H9 (cell line): Measurements from ENCODE around the gene TMEM63B. TPM values are rescaled to one million over a fixed set of nuclear protein-coding genes. Genes with fewer than 3 reads are reported as not detected.

Experiments
- DNase-seq: peaks from one replicate; pipeline ENCODE4 v3.0.0-alpha.2; 2017
- H2AFZ ChIP-seq: one replicate; pipeline ENCODE4 v1.6.1; 2013; ENCODE audit warnings: mild to moderate bottlenecking, low read length, control low read depth, moderate library complexity
- H2AK5ac ChIP-seq: 2 replicates; pipeline ENCODE4 v1.6.1; 2013; ENCODE audit warnings: low read length, control low read depth, mixed read lengths; ENCODE audit not compliant: insufficient read length
- H2BK120ac ChIP-seq: one replicate; pipeline ENCODE4 v1.6.1; 2013; ENCODE audit warnings: low read depth, mild to moderate bottlenecking, low read length, control low read depth, inconsistent platforms; ENCODE audit not compliant: poor library complexity, severe bottlenecking
- H2BK12ac ChIP-seq: 2 replicates; pipeline ENCODE4 v1.6.1; 2013; ENCODE audit warnings: low read length, control low read depth, mixed read lengths, low read depth; ENCODE audit not compliant: insufficient read length
- H2BK15ac ChIP-seq: 2 replicates; pipeline ENCODE4 v1.6.1; 2013; ENCODE audit warnings: low read depth, low read length, control low read depth
- H2BK20ac ChIP-seq: one replicate; pipeline ENCODE4 v1.6.1; 2013; ENCODE audit warnings: low read depth, mild to moderate bottlenecking, low read length, control low read depth, inconsistent platforms; ENCODE audit not compliant: poor library complexity, severe bottlenecking
- H2BK5ac ChIP-seq: 2 replicates; pipeline ENCODE4 v1.6.1; 2013; ENCODE audit warnings: low read length, control low read depth, mixed read lengths; ENCODE audit not compliant: insufficient read length
- H3K14ac ChIP-seq: 2 replicates; pipeline ENCODE4 v1.6.1; 2013; ENCODE audit warnings: low read length, control low read depth; ENCODE audit not compliant: insufficient read depth
- H3K18ac ChIP-seq: 2 replicates; pipeline ENCODE4 v1.6.1; 2013; ENCODE audit warnings: low read depth, mild to moderate bottlenecking, mixed read lengths, low read length, control low read depth; ENCODE audit not compliant: insufficient read length
- H3K23ac ChIP-seq: 2 replicates; pipeline ENCODE4 v1.6.1; 2013; ENCODE audit warnings: low read length, control low read depth, mixed read lengths, low read depth; ENCODE audit not compliant: insufficient read length
- H3K23me2 ChIP-seq: 2 replicates; pipeline ENCODE4 v1.6.1; 2013; ENCODE audit warnings: low read depth, mild to moderate bottlenecking, mixed read lengths, low read length, control low read depth; ENCODE audit not compliant: insufficient read length, poor library complexity, severe bottlenecking
- H3K27ac ChIP-seq: 2 replicates; pipeline ENCODE4 v1.5.1; 2013; ENCODE audit warnings: low read length, control low read depth, mixed read lengths, low read depth; ENCODE audit not compliant: insufficient read length
- H3K27me3 ChIP-seq: 2 replicates; pipeline ENCODE4 v1.6.1; 2013; ENCODE audit warnings: low read length, control low read depth, inconsistent platforms; ENCODE audit not compliant: insufficient read depth
- H3K4ac ChIP-seq: 2 replicates; pipeline ENCODE4 v1.6.1; 2013; ENCODE audit warnings: low read depth, mild to moderate bottlenecking, control low read depth, inconsistent platforms, low read length, moderate library complexity
- H3K4me1 ChIP-seq: 2 replicates; pipeline ENCODE4 v1.6.1; 2013; ENCODE audit warnings: low read length, control low read depth, inconsistent platforms; ENCODE audit not compliant: insufficient read depth
- H3K4me2 ChIP-seq: 2 replicates; pipeline ENCODE4 v1.6.1; 2013; ENCODE audit warnings: low read length, control low read depth, mixed read lengths; ENCODE audit not compliant: insufficient read length, insufficient read depth
- H3K56ac ChIP-seq: 2 replicates; pipeline ENCODE4 v1.6.1; 2013; ENCODE audit warnings: low read depth, mild to moderate bottlenecking, mixed read lengths, low read length, control low read depth; ENCODE audit not compliant: insufficient read length
- H3K79me1 ChIP-seq: 2 replicates; pipeline ENCODE4 v1.6.1; 2013; ENCODE audit warnings: low read depth, mild to moderate bottlenecking, moderate library complexity, low read length, control low read depth, inconsistent platforms; ENCODE audit not compliant: insufficient read depth, poor library complexity, severe bottlenecking
- H3K79me2 ChIP-seq: 2 replicates; pipeline ENCODE4 v1.6.1; 2013; ENCODE audit warnings: low read length, control low read depth, inconsistent platforms; ENCODE audit not compliant: insufficient read depth
- H3K9ac ChIP-seq: 2 replicates; pipeline ENCODE4 v1.6.1; 2013; ENCODE audit warnings: low read length, control low read depth, mixed read lengths; ENCODE audit not compliant: insufficient read length; ENCODE audit errors: extremely low read depth
- H3K9me3 ChIP-seq: one replicate; pipeline ENCODE4 v1.6.1; 2013; ENCODE audit warnings: low read depth, low read length, inconsistent platforms; ENCODE audit not compliant: control insufficient read depth
- H3T11ph ChIP-seq: one replicate; pipeline ENCODE4 v1.6.1; 2013; ENCODE audit warnings: mild to moderate bottlenecking, low read length, control low read depth, inconsistent platforms
- H4K20me1 ChIP-seq: one replicate; pipeline ENCODE4 v1.6.1; 2013; ENCODE audit not compliant: control insufficient read depth, insufficient read length, insufficient read depth
- H4K5ac ChIP-seq: 2 replicates; pipeline ENCODE4 v1.6.1; 2013; ENCODE audit warnings: low read depth, mild to moderate bottlenecking, mixed read lengths, low read length, control low read depth; ENCODE audit not compliant: insufficient read length
- H4K8ac ChIP-seq: replicated peaks from 2 replicates; pipeline ENCODE4 v1.6.1; 2013; ENCODE audit warnings: low read length, control low read depth, mixed read lengths, low read depth; ENCODE audit not compliant: insufficient read length
- H4K91ac ChIP-seq: 2 replicates; pipeline ENCODE4 v1.6.1; 2013; ENCODE audit warnings: low read depth, mild to moderate bottlenecking, moderate library complexity, mixed read lengths, low read length, control low read depth; ENCODE audit not compliant: insufficient read length
- H3K27ac Mint-ChIP-seq, 3 experiments: 2 replicates in 2 of 3; 3 replicates in 1 of 3; pipeline ENCODE4 v1.8.0; 2020 to 2021; ENCODE audit warnings: mixed read lengths in 3 of 3, mild to moderate bottlenecking in 1 of 3, moderate library complexity in 1 of 3
- H3K27me3 Mint-ChIP-seq: 2 replicates; pipeline ENCODE4 v1.8.0; 2021; ENCODE audit warnings: low read depth, mild to moderate bottlenecking, moderate library complexity, mixed read lengths
- H3K36me3 Mint-ChIP-seq, 3 experiments: 2 replicates in 2 of 3; 3 replicates in 1 of 3; pipeline ENCODE4 v1.8.0; 2020 to 2021; ENCODE audit warnings: low read depth in 3 of 3, mixed read lengths in 3 of 3; ENCODE audit not compliant: insufficient read depth in 1 of 3
- H3K4me1 Mint-ChIP-seq, 2 experiments: 2 replicates each; pipeline ENCODE4 v1.8.0; 2020; ENCODE audit warnings: mixed read lengths in 2 of 2
- H3K4me3 Mint-ChIP-seq, 2 experiments: 2 replicates in 1 of 2; 3 replicates in 1 of 2; pipeline ENCODE4 v1.8.0; 2020 to 2021; ENCODE audit warnings: mild to moderate bottlenecking in 2 of 2, mixed read lengths in 2 of 2, moderate library complexity in 1 of 2
- H3K9me3 Mint-ChIP-seq, 2 experiments: 2 replicates in 1 of 2; 3 replicates in 1 of 2; pipeline ENCODE4 v1.8.0; 2020; ENCODE audit warnings: mild to moderate bottlenecking in 2 of 2, mixed read lengths in 2 of 2, moderate library complexity in 1 of 2
- CTCF ChIP-seq: fragments of 200-600 bp; sonication (generic); conservative IDR thresholded peaks from 3 replicates; pipeline ENCODE4 v1.8.0; 2021; ENCODE audit warnings: antibody characterized with exemption, mild to moderate bottlenecking
- WGBS: extraction: QIAGEN DNeasy Blood & Tissue Kit; methylation state at CpG from one replicate; pipeline ENCODE4 v1.1.7; 2013; ENCODE audit warnings: missing lambda C conversion rate, low lambda C conversion rate, mixed read lengths; ENCODE audit not compliant: insufficient read length; ENCODE audit errors: extremely low coverage; 5-methylcytosine and 5-hydroxymethylcytosine counted together
- total RNA-seq: library from RNA; stranded (reverse); gene quantifications from 2 replicates; pipeline ENCODE4 v1.2.1, GENCODE V29; 2021

The TMEM63B gene
- total RNA-seq, 1 experiment from 2014 or later, result 56.3 TPM

GRCh38 chr6:44135173-44135758 lies 7.9 kb downstream of the TMEM63B start:
- peaks cover 28 to 42% (median 36%) of the 10 kb centered on the region in 3 experiments for H3K36me3 Mint-ChIP-seq
- no peak overlapping the region for H3K56ac ChIP-seq
- H3K9me3 ChIP-seq, result no peaks in the 10 kb centered on the region
- H3K27me3 ChIP-seq, result no peaks in the 10 kb centered on the region
- no peak overlapping the region for H2AFZ ChIP-seq
- H4K91ac ChIP-seq, result no peak overlapping the region
- no peak overlapping the region for H4K8ac ChIP-seq
- TF ChIP-seq CTCF, result no peak
- no CpG with 5 or more reads among the region's 10 CpGs for WGBS
- H3K18ac ChIP-seq, result no peak overlapping the region
- no peak overlapping the region for H3K9ac ChIP-seq
- no peak for DNase-seq
- no peak overlapping the region for H3K23ac ChIP-seq
- no peaks in the 10 kb centered on the region for H3K79me1 ChIP-seq
- no peak overlapping the region; a peak in 1 of 5 replicates for H3K4me3 Mint-ChIP-seq
- no peak overlapping the region for H4K5ac ChIP-seq
- no peak overlapping the region for H3K4me2 ChIP-seq
- no peaks in the 10 kb centered on the region for H3K23me2 ChIP-seq
- H3K9me3 Mint-ChIP-seq, result no peaks in the 10 kb centered on the region
- H2BK120ac ChIP-seq, result no peak overlapping the region
- no peaks in the 10 kb centered on the region for H4K20me1 ChIP-seq
- no peak overlapping the region for H3K27ac ChIP-seq
- H3K4me1 Mint-ChIP-seq, result peaks cover 32 to 62% of the 10 kb centered on the region in 2 experiments
- no peak overlapping the region for H2AK5ac ChIP-seq
- H3K27me3 Mint-ChIP-seq, result no peaks in the 10 kb centered on the region
- H3K79me2 ChIP-seq, result no peaks in the 10 kb centered on the region
- no peak overlapping the region for H3K4ac ChIP-seq
- H2BK5ac ChIP-seq, result no peak overlapping the region
- no peak overlapping the region for H3T11ph ChIP-seq
- H2BK20ac ChIP-seq, result no peak overlapping the region
- H3K4me1 ChIP-seq, result no peaks in the 10 kb centered on the region
- no peak overlapping the region for H2BK12ac ChIP-seq
- no peak overlapping the region for H3K14ac ChIP-seq
- peak overlapping the region in 2 of 3 experiments; percentile 79 to 82; a peak in 4 of 7 replicates for H3K27ac Mint-ChIP-seq
- H2BK15ac ChIP-seq, result no peak overlapping the region
